Naive thymus-derived CD4-positive, alpha-beta T cell (primary cell): ENCODE measurements around the gene ZC3H18. TPM values are rescaled to one million over a fixed set of nuclear protein-coding genes. Genes with fewer than 3 reads are reported as not detected.
A peak's percentile ranks its signal among the peaks of the same experiment; 100 is the strongest.

Experiments
- ATAC-seq: fragments of 150-1000 bp; cut with Tn5 transposase; 2 replicates; pipeline ENCODE4 v1.10.0; 2021; ENCODE audit warnings: mild to moderate bottlenecking, moderate library complexity
- CTCF ChIA-PET: fragments of 350-600 bp; sonication (Branson Sonifier 250); formaldehyde crosslinking; loops from one replicate; lab custom pipeline; 2021; ENCODE audit warnings: antibody characterized with exemption; lab: Charles Lee
- POLR2A ChIA-PET: fragments of 350-600 bp; sonication (Branson Sonifier 250); formaldehyde crosslinking; loops from one replicate; lab custom pipeline; 2021; ENCODE audit warnings: antibody characterized with exemption, inconsistent platforms; lab: Charles Lee
- DNase-seq, 9 donors: peaks; one replicate each; pipeline versions ENCODE4 v3.0.0 to v3.0.0-alpha.2; 2020 to 2022; ENCODE audit warnings: mixed read lengths in 1 of 9
- H3K27ac ChIP-seq: one replicate; pipeline ENCODE4 v1.7.0; 2013; ENCODE audit warnings: mild to moderate bottlenecking, low read depth, low read length, moderate library complexity
- H3K27me3 ChIP-seq, 2 donors: one replicate each; pipeline ENCODE4 v1.7.0; 2013; ENCODE audit warnings: low read length in 2 of 2, mild to moderate bottlenecking in 2 of 2, moderate library complexity in 2 of 2; ENCODE audit not compliant: control insufficient read depth in 2 of 2, insufficient read depth in 2 of 2
- H3K36me3 ChIP-seq, 3 experiments: 1 replicate in 2 of 3; 2 replicates in 1 of 3; pipeline ENCODE4 v1.7.0; 2013; ENCODE audit warnings: low read length in 3 of 3, mild to moderate bottlenecking in 3 of 3, moderate library complexity in 1 of 3; ENCODE audit not compliant: insufficient read depth in 3 of 3, control insufficient read depth in 2 of 3
- H3K4me1 ChIP-seq, 2 donors: one replicate each; pipeline ENCODE4 v1.7.0; 2013; ENCODE audit warnings: low read length in 2 of 2, mild to moderate bottlenecking in 2 of 2, moderate library complexity in 1 of 2; ENCODE audit not compliant: control insufficient read depth in 2 of 2, insufficient read depth in 2 of 2
- H3K4me3 ChIP-seq: 2 replicates; pipeline ENCODE4 v1.7.0; 2013; ENCODE audit warnings: mild to moderate bottlenecking, low read length
- H3K9me3 ChIP-seq, 3 experiments: 1 replicate in 2 of 3; 2 replicates in 1 of 3; pipeline ENCODE4 v1.7.0; 2013; ENCODE audit warnings: low read length in 3 of 3; ENCODE audit not compliant: control insufficient read depth in 2 of 3
- H3K27ac Mint-ChIP-seq, 9 donors: one replicate each; pipeline ENCODE4 v1.8.0; 2020 to 2022; ENCODE audit warnings: mixed read lengths in 9 of 9, mild to moderate bottlenecking in 8 of 9, moderate library complexity in 5 of 9, inconsistent platforms in 2 of 9
- H3K27me3 Mint-ChIP-seq, 5 donors: one replicate each; pipeline ENCODE4 v1.8.0; 2021 to 2022; ENCODE audit warnings: mixed read lengths in 5 of 5, mild to moderate bottlenecking in 1 of 5
- H3K36me3 Mint-ChIP-seq, 5 donors: one replicate each; pipeline ENCODE4 v1.8.0; 2020 to 2022; ENCODE audit warnings: mixed read lengths in 5 of 5, mild to moderate bottlenecking in 3 of 5, inconsistent platforms in 1 of 5
- H3K4me1 Mint-ChIP-seq, 7 donors: one replicate each; pipeline ENCODE4 v1.8.0; 2020 to 2022; ENCODE audit warnings: mixed read lengths in 7 of 7, mild to moderate bottlenecking in 3 of 7, inconsistent platforms in 1 of 7
- H3K4me3 Mint-ChIP-seq, 10 donors: one replicate each; pipeline ENCODE4 v1.8.0; 2020 to 2022; ENCODE audit warnings: mild to moderate bottlenecking in 10 of 10, mixed read lengths in 10 of 10, moderate library complexity in 6 of 10, inconsistent platforms in 2 of 10
- H3K9me3 Mint-ChIP-seq, 11 donors: one replicate each; pipeline ENCODE4 v1.8.0; 2020 to 2022; ENCODE audit warnings: mixed read lengths in 11 of 11, mild to moderate bottlenecking in 4 of 11, inconsistent platforms in 1 of 11, moderate library complexity in 1 of 11
- intact Hi-C, 2 donors: fragments of 100-400 bp; cut with micrococcal nuclease; formaldehyde crosslinking; loops; one replicate each; pipeline ENCODE4 v1.15.1; 2023
- polyA plus RNA-seq, 2 donors: library from polyadenylated mRNA; unstranded; fragments of 300-500 nt; fragmentation: Illumina TruSeq; gene quantifications; one replicate each; pipeline ENCODE4 v1.2.3, GENCODE V29; 2021
- total RNA-seq, 6 experiments: library from RNA in 5 of 6; stranded (reverse) in 5 of 6; gene quantifications; 1 replicate in 5 of 6; 2 replicates in 1 of 6; pipeline ENCODE4 v1.2.3 and lab custom pipeline; 2021 to 2026

ZC3H18 gene
- total and polyA plus RNA-seq, 7 experiments from 2014 or later: 11.0 to 97.8 (median 78.2) TPM

DNA sequence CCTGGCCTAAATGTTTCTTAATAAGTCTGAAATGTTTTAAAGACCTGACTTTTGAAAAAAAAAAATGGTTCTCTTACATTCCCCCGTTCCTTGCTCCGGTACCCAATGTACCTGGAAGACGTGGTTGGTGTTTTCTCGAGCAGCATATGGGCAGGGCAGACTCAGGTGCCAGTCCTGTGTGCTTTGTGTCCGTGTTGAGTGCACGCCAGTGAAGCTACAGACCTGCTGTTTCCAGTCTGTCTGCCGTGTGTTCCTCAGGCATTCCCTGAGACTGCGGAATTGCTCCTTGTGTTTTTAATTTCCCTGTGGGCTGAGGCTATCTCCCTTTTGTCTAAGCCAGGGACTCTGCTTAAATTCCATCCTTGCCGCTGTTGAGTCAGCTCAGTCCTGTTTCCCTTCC lies 56.4 kb downstream of the ZC3H18 start:
- Mint-ChIP-seq H3K27me3 (no peaks in the 10 kb centered on the region), H3K4me3 (no peak overlapping the region), H3K27ac (peak overlapping the region in 1 of 9 donors; percentile 38), H3K36me3 (peaks cover 0 to 28% (median 5%) of the 10 kb centered on the region in 5 donors), H3K9me3 (no peaks in the 10 kb centered on the region), H3K4me1 (no peaks in the 10 kb centered on the region)
- Histone ChIP-seq H3K9me3 (no peaks in the 10 kb centered on the region), H3K36me3 (peaks cover 0 to 88% (median 11%) of the 10 kb centered on the region in 3 experiments), H3K27me3 (no peaks in the 10 kb centered on the region), H3K4me1 (peaks cover 0 to 7% of the 10 kb centered on the region in 2 donors), H3K27ac (no peak overlapping the region), H3K4me3 (no peak overlapping the region)
- no peak for ATAC-seq
- intact Hi-C loops: no loop called here
- no peak for DNase-seq
- ChIA-PET CTCF (no interaction called here), POLR2A (interaction anchor here (0.6 to 1.5 kb wide), 2 partner anchors 74 to 78 kb away, joined by 4 to 5 read pairs; no protein-coding TSS in a partner anchor)

DNA sequence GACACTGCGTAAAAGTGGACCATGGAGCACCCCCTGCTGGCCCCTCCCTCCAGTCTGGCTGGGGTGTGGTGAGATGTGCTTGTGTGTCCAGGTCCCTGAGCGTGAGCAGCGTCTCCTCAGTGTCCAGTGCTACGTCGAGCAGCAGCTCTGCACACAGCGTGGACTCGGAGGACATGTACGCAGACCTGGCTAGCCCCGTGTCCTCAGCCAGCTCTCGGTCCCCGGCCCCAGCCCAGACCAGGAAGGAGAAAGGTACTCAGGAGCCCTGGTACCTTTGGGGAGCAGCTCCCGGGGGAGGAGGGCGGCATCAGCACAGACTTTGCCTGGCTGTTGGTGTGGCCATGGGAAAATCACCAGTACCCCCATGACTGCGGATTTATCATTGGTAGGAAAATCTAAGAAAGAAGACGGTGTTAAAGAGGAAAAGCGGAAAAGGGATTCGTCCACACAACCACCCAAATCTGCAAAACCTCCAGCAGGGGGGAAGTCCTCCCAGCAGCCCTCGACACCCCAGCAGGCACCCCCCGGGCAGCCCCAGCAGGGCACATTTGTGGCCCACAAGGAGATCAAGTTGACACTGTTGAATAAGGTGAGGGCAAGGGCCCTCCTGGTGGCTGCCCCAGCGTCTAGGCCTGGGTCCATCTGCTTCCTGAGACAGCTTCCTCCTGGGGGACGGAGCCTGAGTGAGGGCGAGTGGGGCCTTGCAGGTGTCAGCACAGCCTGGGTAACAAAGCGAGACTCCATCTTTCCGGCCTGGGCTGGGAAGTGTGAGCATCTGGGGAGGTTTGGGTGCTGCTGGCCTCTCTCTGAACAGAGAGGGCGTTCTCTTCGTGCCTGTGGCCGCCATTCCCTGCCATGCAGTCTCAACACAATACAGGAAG lies 57.6 kb downstream of the ZC3H18 start:
- peaks cover 0 to 85% (median 9%) of the 10 kb centered on the region in 3 experiments for H3K36me3 ChIP-seq
- no peaks in the 10 kb centered on the region for H3K9me3 ChIP-seq
- H3K27me3 ChIP-seq: no peaks in the 10 kb centered on the region
- ChIA-PET CTCF (no interaction called here), POLR2A (no interaction called here)
- Mint-ChIP-seq H3K36me3 (peaks cover 0 to 25% (median 5%) of the 10 kb centered on the region in 5 donors), H3K4me3 (no peak overlapping the region), H3K27me3 (no peaks in the 10 kb centered on the region), H3K27ac (no peak overlapping the region), H3K9me3 (no peaks in the 10 kb centered on the region), H3K4me1 (no peaks in the 10 kb centered on the region)
- H3K4me3 ChIP-seq: no peak overlapping the region
- ATAC-seq: no peak
- intact Hi-C loops: no loop called here
- H3K27ac ChIP-seq: no peak overlapping the region
- no peak for DNase-seq
- H3K4me1 ChIP-seq: no peaks in the 10 kb centered on the region

GRCh38 chr16:88628512-88628974 lies 58.3 kb downstream of the ZC3H18 start:
- no peak overlapping the region for H3K4me3 ChIP-seq
- ATAC-seq (peak; percentile 28), DNase-seq (no peak)
- H3K9me3 ChIP-seq: no peaks in the 10 kb centered on the region
- no peak overlapping the region for H3K4me3 Mint-ChIP-seq
- H3K4me1 ChIP-seq: peaks cover 0 to 4% of the 10 kb centered on the region in 2 donors
- H3K27ac Mint-ChIP-seq: peak overlapping the region in 1 of 9 donors; percentile 22
- H3K36me3 Mint-ChIP-seq: peaks cover 0 to 18% (median 0%) of the 10 kb centered on the region in 5 donors
- ChIA-PET CTCF (no interaction called here), POLR2A (no interaction called here)
- H3K27me3 Mint-ChIP-seq: no peaks in the 10 kb centered on the region
- H3K9me3 Mint-ChIP-seq: no peaks in the 10 kb centered on the region
- intact Hi-C loops: no loop called here
- no peaks in the 10 kb centered on the region for H3K27me3 ChIP-seq
- H3K27ac ChIP-seq: no peak overlapping the region
- H3K36me3 ChIP-seq: peaks cover 0 to 77% (median 8%) of the 10 kb centered on the region in 3 experiments
- peaks cover 0 to 5% (median 0%) of the 10 kb centered on the region in 7 donors for H3K4me1 Mint-ChIP-seq

DNA sequence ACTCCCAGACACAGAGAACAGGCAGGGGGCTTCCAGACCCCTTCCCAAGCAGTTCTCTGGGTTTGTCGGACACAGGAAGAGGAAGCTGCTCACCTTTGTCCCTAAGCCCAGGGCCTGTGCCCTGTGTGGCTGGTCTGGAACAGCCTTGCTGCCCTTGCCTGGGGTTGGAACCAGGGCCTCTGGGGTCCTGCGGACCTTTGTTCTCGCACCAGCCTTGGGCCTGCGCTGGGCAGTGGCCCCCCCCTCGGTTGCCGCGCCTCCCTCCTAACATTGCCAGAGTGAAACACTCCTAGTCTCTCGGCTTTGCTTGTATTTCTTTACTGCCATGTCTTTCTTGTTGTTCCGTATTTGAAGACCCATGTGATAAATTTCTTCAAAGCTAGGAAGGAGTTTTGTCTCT lies 59.6 kb downstream of the ZC3H18 start:
- Histone ChIP-seq H3K4me3 (no peak overlapping the region), H3K9me3 (no peaks in the 10 kb centered on the region), H3K4me1 (peaks cover 0 to 12% of the 10 kb centered on the region in 2 donors), H3K27ac (no peak overlapping the region), H3K36me3 (peaks cover 0 to 64% (median 8%) of the 10 kb centered on the region in 3 experiments), H3K27me3 (no peaks in the 10 kb centered on the region)
- ATAC-seq (no peak), DNase-seq (no peak)
- H3K27me3 Mint-ChIP-seq: no peaks in the 10 kb centered on the region
- peaks cover 0 to 16% (median 0%) of the 10 kb centered on the region in 5 donors for H3K36me3 Mint-ChIP-seq
- intact Hi-C loops: no loop called here
- H3K4me1 Mint-ChIP-seq: peaks cover 0 to 9% (median 0%) of the 10 kb centered on the region in 7 donors
- POLR2A ChIA-PET: no interaction called here
- H3K27ac Mint-ChIP-seq: peak overlapping the region in 2 of 9 donors; percentile 31 to 52
- H3K9me3 Mint-ChIP-seq: no peaks in the 10 kb centered on the region
- H3K4me3 Mint-ChIP-seq: no peak overlapping the region
- CTCF ChIA-PET: no interaction called here

DNA sequence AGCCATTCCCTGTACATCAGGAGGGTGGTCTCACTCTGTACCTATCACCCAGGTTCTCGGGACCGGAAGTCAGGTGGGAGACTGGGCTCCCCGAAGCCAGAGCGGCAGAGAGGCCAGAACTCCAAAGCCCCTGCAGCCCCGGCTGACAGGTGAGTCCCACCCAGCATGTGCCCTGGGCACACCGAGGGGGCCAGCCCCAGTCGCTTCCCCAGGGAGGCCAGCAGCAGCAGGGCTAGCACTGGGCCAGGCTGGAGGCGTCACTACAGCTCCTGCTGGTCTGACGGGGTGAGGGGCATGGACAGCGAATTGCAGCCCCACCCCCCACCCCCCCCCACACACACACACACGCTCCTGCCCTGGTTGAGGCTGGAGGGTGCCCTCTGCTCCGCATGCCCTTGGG lies 60.2 kb downstream of the ZC3H18 start:
- CTCF ChIA-PET: no interaction called here
- H3K4me1 ChIP-seq: peaks cover 0 to 16% of the 10 kb centered on the region in 2 donors
- POLR2A ChIA-PET: no interaction called here
- H3K27me3 ChIP-seq: no peaks in the 10 kb centered on the region
- ATAC-seq: no peak
- H3K4me3 Mint-ChIP-seq: no peak overlapping the region
- no peak for DNase-seq
- H3K4me1 Mint-ChIP-seq: peaks cover 0 to 14% (median 6%) of the 10 kb centered on the region in 7 donors
- no peak overlapping the region for H3K4me3 ChIP-seq
- intact Hi-C loops: no loop called here
- peaks cover 0 to 16% (median 0%) of the 10 kb centered on the region in 5 donors for H3K36me3 Mint-ChIP-seq
- peaks cover 0 to 58% (median 6%) of the 10 kb centered on the region in 3 experiments for H3K36me3 ChIP-seq
- H3K27ac Mint-ChIP-seq: no peak overlapping the region
- no peaks in the 10 kb centered on the region for H3K9me3 ChIP-seq
- H3K9me3 Mint-ChIP-seq: no peaks in the 10 kb centered on the region
- no peak overlapping the region for H3K27ac ChIP-seq
- no peaks in the 10 kb centered on the region for H3K27me3 Mint-ChIP-seq

GRCh38 chr16:88630941-88631340 lies 60.7 kb downstream of the ZC3H18 start:
- ATAC-seq (no peak), DNase-seq (no peak)
- no peak overlapping the region for H3K27ac ChIP-seq
- Mint-ChIP-seq H3K27ac (no peak overlapping the region), H3K9me3 (no peaks in the 10 kb centered on the region), H3K36me3 (peaks cover 0 to 16% (median 0%) of the 10 kb centered on the region in 5 donors), H3K27me3 (peaks cover 0 to 1% (median 0%) of the 10 kb centered on the region in 5 donors), H3K4me1 (peaks cover 0 to 14% (median 7%) of the 10 kb centered on the region in 7 donors), H3K4me3 (no peak overlapping the region)
- H3K27me3 ChIP-seq: no peaks in the 10 kb centered on the region
- peaks cover 0 to 16% of the 10 kb centered on the region in 2 donors for H3K4me1 ChIP-seq
- peaks cover 0 to 54% (median 5%) of the 10 kb centered on the region in 3 experiments for H3K36me3 ChIP-seq
- POLR2A ChIA-PET: no interaction called here
- intact Hi-C loops: no loop called here
- H3K9me3 ChIP-seq: no peaks in the 10 kb centered on the region
- CTCF ChIA-PET: no interaction called here
- H3K4me3 ChIP-seq: no peak overlapping the region
